SK-N-SH treated with all-trans-retinoic acid at 6 μM for 48 hours (cell line): Measurements from ENCODE around the gene CMKLR1.

Source experiments
- ATAC-seq: fragments of 200-7000 bp; cut with Tn5 transposase; 3 replicates; pipeline ENCODE4 v1.9.1; 2020; ENCODE audit warnings: mild to moderate bottlenecking, moderate library complexity
- ARNTL ChIP-seq: fragments of 450-650 bp; formaldehyde crosslinking; IDR thresholded peaks from 2 replicates; pipeline ENCODE4 v1.5.0; 2020; ENCODE audit warnings: low read depth, mild to moderate bottlenecking, moderate library complexity, borderline replicate concordance
- BACH2 ChIP-seq: fragments of 250-450 bp; sonication (Bioruptor Pico); IDR thresholded peaks from 2 replicates; pipeline ENCODE4 v1.9.0; 2021; ENCODE audit warnings: mild to moderate bottlenecking, borderline replicate concordance
- CREB5 ChIP-seq: fragments of 250-450 bp; sonication (Bioruptor Pico); IDR thresholded peaks from 2 replicates; pipeline ENCODE4 v1.5.1; 2020; ENCODE audit warnings: low read depth, mild to moderate bottlenecking, moderate library complexity
- ESRRG ChIP-seq: fragments of 250-450 bp; sonication (Bioruptor Pico); IDR thresholded peaks from 2 replicates; pipeline ENCODE4 v1.6.1; 2021; ENCODE audit warnings: mild to moderate bottlenecking
- GLIS3 ChIP-seq: fragments of 250-450 bp; sonication (Bioruptor Pico); IDR thresholded peaks from 2 replicates; pipeline ENCODE4 v1.5.0; 2020; ENCODE audit warnings: mild to moderate bottlenecking, moderate library complexity
- ISL1 ChIP-seq: fragments of 250-450 bp; sonication (Bioruptor Pico); IDR thresholded peaks from 2 replicates; pipeline ENCODE4 v2.1.2; 2022; ENCODE audit warnings: mild to moderate bottlenecking, moderate library complexity
- OSR1 ChIP-seq: fragments of 250-450 bp; sonication (Bioruptor Pico); IDR thresholded peaks from 2 replicates; pipeline ENCODE4 v1.8.0; 2022; ENCODE audit warnings: moderate library complexity, mild to moderate bottlenecking, inconsistent platforms
- RARB ChIP-seq: fragments of 250-450 bp; sonication (Bioruptor Pico); IDR thresholded peaks from 2 replicates; pipeline ENCODE4 v1.8.0; 2021; ENCODE audit warnings: mild to moderate bottlenecking, moderate library complexity
- SNAI2 ChIP-seq: fragments of 250-450 bp; sonication (Bioruptor Pico); IDR thresholded peaks from 2 replicates; pipeline ENCODE4 v1.5.0; 2020; ENCODE audit warnings: mild to moderate bottlenecking, moderate library complexity
- TCF4 ChIP-seq: fragments of 250-450 bp; sonication (Bioruptor Pico); IDR thresholded peaks from 2 replicates; pipeline ENCODE4 v1.8.0; 2021; ENCODE audit warnings: mild to moderate bottlenecking, moderate library complexity, borderline replicate concordance
- TOX ChIP-seq: fragments of 250-450 bp; sonication (Bioruptor Pico); IDR thresholded peaks from 2 replicates; pipeline ENCODE4 v1.8.0; 2021; ENCODE audit warnings: mild to moderate bottlenecking, moderate library complexity, borderline replicate concordance
- ZC3H10 ChIP-seq: fragments of 250-450 bp; sonication (Bioruptor Pico); IDR thresholded peaks from 2 replicates; pipeline ENCODE4 v1.5.1; 2021; ENCODE audit warnings: mild to moderate bottlenecking, moderate library complexity
- ZFP3 ChIP-seq: fragments of 250-450 bp; sonication (Bioruptor Pico); IDR thresholded peaks from 2 replicates; pipeline ENCODE4 v1.5.0; 2020; ENCODE audit warnings: mild to moderate bottlenecking, moderate library complexity
- ZNF565 ChIP-seq: fragments of 450-650 bp; formaldehyde crosslinking; conservative IDR thresholded peaks from 2 replicates; pipeline ENCODE4 v1.5.0; 2020; ENCODE audit warnings: low read depth, mild to moderate bottlenecking, moderate library complexity
- ZNF70 ChIP-seq: fragments of 450-650 bp; formaldehyde crosslinking; IDR thresholded peaks from 2 replicates; pipeline ENCODE4 v1.5.0; 2020; ENCODE audit warnings: mild to moderate bottlenecking, moderate library complexity
- ZNF8 ChIP-seq: fragments of 450-650 bp; formaldehyde crosslinking; IDR thresholded peaks from 2 replicates; pipeline ENCODE4 v1.5.0; 2020; ENCODE audit warnings: mild to moderate bottlenecking, moderate library complexity
- TF ChIP-seq, protein P1 (sequence below): fragments of 250-450 bp; sonication (Bioruptor Pico); IDR thresholded peaks from 2 replicates; pipeline ENCODE4 v1.5.0; 2020; ENCODE audit warnings: mild to moderate bottlenecking, moderate library complexity
- TF ChIP-seq, protein P2 (sequence below): fragments of 250-450 bp; sonication (Bioruptor Pico); IDR thresholded peaks from 2 replicates; pipeline ENCODE4 v1.8.0; 2021; ENCODE audit warnings: low read depth, mild to moderate bottlenecking, moderate library complexity, borderline replicate concordance
- TF ChIP-seq, protein P3 (sequence below): fragments of 250-450 bp; sonication (Bioruptor Pico); IDR thresholded peaks from 2 replicates; pipeline ENCODE4 v1.5.1; 2021; ENCODE audit warnings: mild to moderate bottlenecking, moderate library complexity
- TF ChIP-seq, protein P4 (sequence below): fragments of 250-450 bp; sonication (Bioruptor Pico); IDR thresholded peaks from 2 replicates; pipeline ENCODE4 v1.8.0; 2020; ENCODE audit warnings: mild to moderate bottlenecking, moderate library complexity, borderline replicate concordance

Gene CMKLR1

GRCh38 chr12:108360057-108360456 lies 20.9 kb upstream of the CMKLR1 start (continued):
- no peak for TF ChIP-seq ARNTL (CRISPR knock-in tag)
- TF ChIP-seq, all 23 proteins: peak for 0

DNA sequence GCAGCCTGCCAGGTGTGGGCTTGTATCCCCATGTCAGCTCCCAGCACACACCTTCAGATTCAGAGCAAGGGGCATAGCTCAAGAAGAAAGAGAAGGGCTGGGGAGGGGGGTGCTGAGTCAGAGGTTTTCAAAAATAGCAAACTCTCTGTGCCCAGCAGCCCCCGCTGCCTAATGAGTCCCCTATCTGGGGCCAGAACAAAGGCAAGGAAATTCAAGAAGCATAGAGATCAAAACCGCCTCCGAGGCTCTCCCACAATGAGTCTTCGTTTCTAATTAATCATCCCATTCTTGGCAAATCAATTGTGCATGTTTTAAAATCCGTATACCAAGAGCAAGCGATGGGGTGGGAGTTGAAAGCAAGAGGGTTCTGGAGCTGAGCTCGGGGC lies 19.5 kb upstream of the CMKLR1 start:
- TF ChIP-seq ESRRG (no peak), SNAI2 (CRISPR knock-in tag) (no peak), RARB (CRISPR knock-in tag) (no peak), ARNTL (CRISPR knock-in tag) (no peak), TOX (CRISPR knock-in tag) (no peak), ZNF70 (no peak), ZC3H10 (CRISPR knock-in tag) (no peak), ZNF565 (CRISPR knock-in tag) (no peak), CREB5 (CRISPR knock-in tag) (no peak)
- TF ChIP-seq, protein P1, sequence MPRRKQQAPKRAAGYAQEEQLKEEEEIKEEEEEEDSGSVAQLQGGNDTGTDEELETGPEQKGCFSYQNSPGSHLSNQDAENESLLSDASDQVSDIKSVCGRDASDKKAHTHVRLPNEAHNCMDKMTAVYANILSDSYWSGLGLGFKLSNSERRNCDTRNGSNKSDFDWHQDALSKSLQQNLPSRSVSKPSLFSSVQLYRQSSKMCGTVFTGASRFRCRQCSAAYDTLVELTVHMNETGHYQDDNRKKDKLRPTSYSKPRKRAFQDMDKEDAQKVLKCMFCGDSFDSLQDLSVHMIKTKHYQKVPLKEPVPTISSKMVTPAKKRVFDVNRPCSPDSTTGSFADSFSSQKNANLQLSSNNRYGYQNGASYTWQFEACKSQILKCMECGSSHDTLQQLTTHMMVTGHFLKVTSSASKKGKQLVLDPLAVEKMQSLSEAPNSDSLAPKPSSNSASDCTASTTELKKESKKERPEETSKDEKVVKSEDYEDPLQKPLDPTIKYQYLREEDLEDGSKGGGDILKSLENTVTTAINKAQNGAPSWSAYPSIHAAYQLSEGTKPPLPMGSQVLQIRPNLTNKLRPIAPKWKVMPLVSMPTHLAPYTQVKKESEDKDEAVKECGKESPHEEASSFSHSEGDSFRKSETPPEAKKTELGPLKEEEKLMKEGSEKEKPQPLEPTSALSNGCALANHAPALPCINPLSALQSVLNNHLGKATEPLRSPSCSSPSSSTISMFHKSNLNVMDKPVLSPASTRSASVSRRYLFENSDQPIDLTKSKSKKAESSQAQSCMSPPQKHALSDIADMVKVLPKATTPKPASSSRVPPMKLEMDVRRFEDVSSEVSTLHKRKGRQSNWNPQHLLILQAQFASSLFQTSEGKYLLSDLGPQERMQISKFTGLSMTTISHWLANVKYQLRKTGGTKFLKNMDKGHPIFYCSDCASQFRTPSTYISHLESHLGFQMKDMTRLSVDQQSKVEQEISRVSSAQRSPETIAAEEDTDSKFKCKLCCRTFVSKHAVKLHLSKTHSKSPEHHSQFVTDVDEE (CRISPR knock-in tag): no peak
- ATAC-seq: no peak

- no peak for TF ChIP-seq ZNF8
- no peak for TF ChIP-seq GLIS3 (CRISPR knock-in tag)
- TF ChIP-seq ZFP3 (CRISPR knock-in tag): no peak
- no peak for TF ChIP-seq CREB5 (CRISPR knock-in tag)
- TF ChIP-seq, protein P2, sequence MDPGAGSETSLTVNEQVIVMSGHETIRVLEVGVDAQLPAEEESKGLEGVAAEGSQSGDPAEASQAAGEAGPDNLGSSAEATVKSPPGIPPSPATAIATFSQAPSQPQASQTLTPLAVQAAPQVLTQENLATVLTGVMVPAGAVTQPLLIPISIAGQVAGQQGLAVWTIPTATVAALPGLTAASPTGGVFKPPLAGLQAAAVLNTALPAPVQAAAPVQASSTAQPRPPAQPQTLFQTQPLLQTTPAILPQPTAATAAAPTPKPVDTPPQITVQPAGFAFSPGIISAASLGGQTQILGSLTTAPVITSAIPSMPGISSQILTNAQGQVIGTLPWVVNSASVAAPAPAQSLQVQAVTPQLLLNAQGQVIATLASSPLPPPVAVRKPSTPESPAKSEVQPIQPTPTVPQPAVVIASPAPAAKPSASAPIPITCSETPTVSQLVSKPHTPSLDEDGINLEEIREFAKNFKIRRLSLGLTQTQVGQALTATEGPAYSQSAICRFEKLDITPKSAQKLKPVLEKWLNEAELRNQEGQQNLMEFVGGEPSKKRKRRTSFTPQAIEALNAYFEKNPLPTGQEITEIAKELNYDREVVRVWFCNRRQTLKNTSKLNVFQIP (CRISPR knock-in tag): no peak
- TF ChIP-seq TCF4 (CRISPR knock-in tag): no peak
- TF ChIP-seq, protein P3, sequence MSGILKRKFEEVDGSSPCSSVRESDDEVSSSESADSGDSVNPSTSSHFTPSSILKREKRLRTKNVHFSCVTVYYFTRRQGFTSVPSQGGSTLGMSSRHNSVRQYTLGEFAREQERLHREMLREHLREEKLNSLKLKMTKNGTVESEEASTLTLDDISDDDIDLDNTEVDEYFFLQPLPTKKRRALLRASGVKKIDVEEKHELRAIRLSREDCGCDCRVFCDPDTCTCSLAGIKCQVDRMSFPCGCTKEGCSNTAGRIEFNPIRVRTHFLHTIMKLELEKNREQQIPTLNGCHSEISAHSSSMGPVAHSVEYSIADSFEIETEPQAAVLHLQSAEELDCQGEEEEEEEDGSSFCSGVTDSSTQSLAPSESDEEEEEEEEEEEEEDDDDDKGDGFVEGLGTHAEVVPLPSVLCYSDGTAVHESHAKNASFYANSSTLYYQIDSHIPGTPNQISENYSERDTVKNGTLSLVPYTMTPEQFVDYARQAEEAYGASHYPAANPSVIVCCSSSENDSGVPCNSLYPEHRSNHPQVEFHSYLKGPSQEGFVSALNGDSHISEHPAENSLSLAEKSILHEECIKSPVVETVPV (CRISPR knock-in tag): no peak
- TF ChIP-seq ESRRG: no peak
- TF ChIP-seq ZC3H10 (CRISPR knock-in tag): no peak
- TF ChIP-seq, all 23 proteins: peak for 0
- no peak for ATAC-seq
Observed at GRCh38 chr12:108357834-108358579, 18.9 kb upstream of the CMKLR1 start.

- ATAC-seq: no peak
- no peak for TF ChIP-seq ZC3H10 (CRISPR knock-in tag)
- TF ChIP-seq BACH2: no peak
- no peak for TF ChIP-seq OSR1
- TF ChIP-seq, protein P1 (CRISPR knock-in tag): no peak
- no peak for TF ChIP-seq ISL1 (CRISPR knock-in tag)
- TF ChIP-seq, protein P4, sequence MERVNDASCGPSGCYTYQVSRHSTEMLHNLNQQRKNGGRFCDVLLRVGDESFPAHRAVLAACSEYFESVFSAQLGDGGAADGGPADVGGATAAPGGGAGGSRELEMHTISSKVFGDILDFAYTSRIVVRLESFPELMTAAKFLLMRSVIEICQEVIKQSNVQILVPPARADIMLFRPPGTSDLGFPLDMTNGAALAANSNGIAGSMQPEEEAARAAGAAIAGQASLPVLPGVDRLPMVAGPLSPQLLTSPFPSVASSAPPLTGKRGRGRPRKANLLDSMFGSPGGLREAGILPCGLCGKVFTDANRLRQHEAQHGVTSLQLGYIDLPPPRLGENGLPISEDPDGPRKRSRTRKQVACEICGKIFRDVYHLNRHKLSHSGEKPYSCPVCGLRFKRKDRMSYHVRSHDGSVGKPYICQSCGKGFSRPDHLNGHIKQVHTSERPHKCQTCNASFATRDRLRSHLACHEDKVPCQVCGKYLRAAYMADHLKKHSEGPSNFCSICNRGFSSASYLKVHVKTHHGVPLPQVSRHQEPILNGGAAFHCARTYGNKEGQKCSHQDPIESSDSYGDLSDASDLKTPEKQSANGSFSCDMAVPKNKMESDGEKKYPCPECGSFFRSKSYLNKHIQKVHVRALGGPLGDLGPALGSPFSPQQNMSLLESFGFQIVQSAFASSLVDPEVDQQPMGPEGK (CRISPR knock-in tag): no peak
- TF ChIP-seq ZFP3 (CRISPR knock-in tag): no peak
Observed at GRCh38 chr12:108356835-108357806, 18.0 kb upstream of the CMKLR1 start.
